A673 (cell line): ENCODE data around the gene RAB11B. TPM values are rescaled to one million over a fixed set of nuclear protein-coding genes. Genes with fewer than 3 reads are reported as not detected.

Experiments
- BruUV-seq: library from RNA; stranded (reverse); fragments of 400-500 nt; replicated peaks from 2 replicates; lab custom pipeline; 2021; lab: Mats Ljungman, UMichigan
- CTCF ChIA-PET: fragments of 300-600 bp; sonication (Branson Sonifier 250); formaldehyde crosslinking; loops from one replicate; lab custom pipeline; 2022; ENCODE audit warnings: antibody characterized with exemption; lab: Charles Lee
- POLR2A ChIA-PET: fragments of 300-600 bp; sonication (Branson Sonifier 250); formaldehyde crosslinking; loops from one replicate; lab custom pipeline; 2022; ENCODE audit warnings: antibody characterized with exemption; ENCODE audit not compliant: low non-redundant PET; lab: Charles Lee
- DNase-seq: peaks from one replicate; pipeline ENCODE4 v3.0.0-alpha.2; 2015; ENCODE audit warnings: low spot score
- H3K27ac ChIP-seq: fragments of 200-600 bp; sonication (generic); 2 replicates; pipeline ENCODE4 v1.5.1; 2016; ENCODE audit warnings: mixed run types, low read depth, mild to moderate bottlenecking, mixed read lengths, antibody characterized with exemption, low read length; ENCODE audit not compliant: poor library complexity, severe bottlenecking
- H3K27me3 ChIP-seq: fragments of 200-600 bp; sonication (generic); replicated peaks from 2 replicates; pipeline ENCODE4 v1.6.1; 2017; ENCODE audit warnings: mixed run types, low read depth, mild to moderate bottlenecking, mixed read lengths, antibody characterized with exemption, low read length; ENCODE audit not compliant: insufficient read depth, poor library complexity
- H3K36me3 ChIP-seq: fragments of 200-600 bp; sonication (generic); 2 replicates; pipeline ENCODE4 v1.6.1; 2016; ENCODE audit warnings: mixed run types, mild to moderate bottlenecking, mixed read lengths, antibody characterized with exemption, low read length; ENCODE audit not compliant: insufficient read depth, poor library complexity, severe bottlenecking
- H3K4me1 ChIP-seq: fragments of 200-600 bp; sonication (generic); 2 replicates; pipeline ENCODE4 v1.6.1; 2017; ENCODE audit warnings: mixed run types, mild to moderate bottlenecking, mixed read lengths, antibody characterized with exemption, low read length; ENCODE audit not compliant: insufficient read depth, poor library complexity, severe bottlenecking
- H3K4me3 ChIP-seq: fragments of 200-600 bp; sonication (generic); 2 replicates; pipeline ENCODE4 v1.5.1; 2016; ENCODE audit warnings: low read depth, mixed run types, mild to moderate bottlenecking, mixed read lengths, low read length; ENCODE audit not compliant: poor library complexity, severe bottlenecking
- H3K9me3 ChIP-seq: fragments of 200-600 bp; sonication (generic); 2 replicates; pipeline ENCODE4 v1.6.1; 2016; ENCODE audit warnings: mixed run types, low read depth, mild to moderate bottlenecking, mixed read lengths, antibody characterized with exemption, low read length; ENCODE audit not compliant: poor library complexity, severe bottlenecking
- CTCF ChIP-seq: fragments of 300-800, 200-600 bp; sonication (generic); conservative IDR thresholded peaks from 2 replicates; pipeline ENCODE4 v1.5.1; 2017; ENCODE audit warnings: low read depth, mild to moderate bottlenecking, antibody characterized with exemption, low read length, moderate library complexity, mixed read lengths
- EZH2 ChIP-seq: fragments of 200-600 bp; sonication (generic); IDR thresholded peaks from 2 replicates; pipeline ENCODE4 v1.6.1; 2017; ENCODE audit warnings: borderline replicate concordance, low read depth, mild to moderate bottlenecking, mixed read lengths, antibody characterized with exemption, low read length; ENCODE audit not compliant: poor library complexity, severe bottlenecking
- intact Hi-C: fragments of 100-400 bp; cut with micrococcal nuclease; formaldehyde crosslinking; loops from one replicate; pipeline ENCODE4 v1.10.0; 2022; ENCODE audit not compliant: unreplicated experiment
- total RNA-seq: library from RNA; stranded (reverse); gene quantifications from 2 replicates; pipeline ENCODE4 v1.2.3, GENCODE V29; 2021

Gene RAB11B
- total RNA-seq, 1 experiment from 2014 or later: 91.4 TPM

GRCh38 chr19:8413629-8413995 lies 23.5 kb downstream of the RAB11B start:
- Histone ChIP-seq H3K27me3 (no peaks in the 10 kb centered on the region), H3K4me1 (no peaks in the 10 kb centered on the region), H3K4me3 (peak overlapping the region; percentile 68), H3K36me3 (no peaks in the 10 kb centered on the region), H3K27ac (peak overlapping the region; percentile 57), H3K9me3 (no peaks in the 10 kb centered on the region)
- DNase-seq: no peak
- CTCF ChIA-PET: no interaction called here
- intact Hi-C loops: no loop called here
- TF ChIP-seq EZH2: no peak
- TF ChIP-seq CTCF: no peak
- POLR2A ChIA-PET: no interaction called here
- BruUV-seq: no TSS peak

- TF ChIP-seq CTCF (no peak), EZH2 (no peak)
- no peak for DNase-seq
- no peak overlapping the region for H3K4me3 ChIP-seq
- POLR2A ChIA-PET: no interaction called here
- no peak overlapping the region for H3K27ac ChIP-seq
- no TSS peak for BruUV-seq
- H3K4me1 ChIP-seq: no peaks in the 10 kb centered on the region
- H3K36me3 ChIP-seq: no peaks in the 10 kb centered on the region
- CTCF ChIA-PET: interaction anchor here (0.7 to 0.8 kb wide), 2 partner anchors 27 to 51 kb away, joined by 4 to 8 read pairs; partner anchors contain the start of gene RAB11B
- intact Hi-C loops: no loop called here
- no peaks in the 10 kb centered on the region for H3K9me3 ChIP-seq
- H3K27me3 ChIP-seq: no peaks in the 10 kb centered on the region
Observed at GRCh38 chr19:8416796-8417195, 26.6 kb downstream of the RAB11B start.

- Histone ChIP-seq H3K27ac (no peak overlapping the region), H3K27me3 (no peaks in the 10 kb centered on the region), H3K4me1 (no peaks in the 10 kb centered on the region), H3K4me3 (no peak overlapping the region), H3K36me3 (no peaks in the 10 kb centered on the region), H3K9me3 (no peaks in the 10 kb centered on the region)
- TF ChIP-seq EZH2: no peak
- TF ChIP-seq CTCF: no peak
- BruUV-seq: no TSS peak
- POLR2A ChIA-PET: no interaction called here
- intact Hi-C loops: no loop called here
- CTCF ChIA-PET: no interaction called here
- DNase-seq: no peak
Observed at GRCh38 chr19:8421484-8422461, 31.6 kb downstream of the RAB11B start.
